ENCODE results near the gene ARNT2.

Gene ARNT2

GRCh38 chr15:80411788-80412288 lies 7.7 kb downstream of the ARNT2 start:
- no peak for DNase-seq (ENCODE audit: low read depth)

GRCh38 chr15:80414546-80415357 lies 10.6 kb downstream of the ARNT2 start:
- DNase-seq (ENCODE audit: low read depth): no peak

GRCh38 chr15:80415358-80415670 lies 11.1 kb downstream of the ARNT2 start:
- no peak for DNase-seq (ENCODE audit: low read depth)

- no peak for DNase-seq (ENCODE audit: low read depth)
These were observed 12.5 kb downstream of the ARNT2 start for GRCh38 chr15:80416702-80417101.

GRCh38 chr15:80418892-80419537 lies 14.8 kb downstream of the ARNT2 start:
- no peak for DNase-seq (ENCODE audit: low read depth)

- DNase-seq (ENCODE audit: low read depth): no peak
These were observed 15.4 kb downstream of the ARNT2 start for GRCh38 chr15:80419546-80419945.

GRCh38 chr15:80420658-80421057 lies 16.5 kb downstream of the ARNT2 start:
- DNase-seq (ENCODE audit: low read depth): no peak

- DNase-seq (ENCODE audit: low read depth): no peak
These were observed 19.0 kb downstream of the ARNT2 start for GRCh38 chr15:80423215-80423614.

- no peak for DNase-seq (ENCODE audit: low read depth)
These were observed 20.2 kb downstream of the ARNT2 start for GRCh38 chr15:80424381-80424780.

- DNase-seq (ENCODE audit: low read depth): no peak
These were observed 22.1 kb downstream of the ARNT2 start for GRCh38 chr15:80426316-80426715.

GRCh38 chr15:80429964-80430363 lies 25.8 kb downstream of the ARNT2 start:
- no peak for DNase-seq (ENCODE audit: low read depth)

GRCh38 chr15:80431635-80432344 lies 27.6 kb downstream of the ARNT2 start:
- no peak for DNase-seq (ENCODE audit: low read depth)

GRCh38 chr15:80432345-80432702 lies 28.1 kb downstream of the ARNT2 start:
- DNase-seq (ENCODE audit: low read depth): no peak

- DNase-seq (ENCODE audit: low read depth): no peak
These were observed 29.7 kb downstream of the ARNT2 start for GRCh38 chr15:80433836-80434235.

GRCh38 chr15:80434926-80435720 lies 30.9 kb downstream of the ARNT2 start:
- DNase-seq (ENCODE audit: low read depth): no peak

- no peak for DNase-seq (ENCODE audit: low read depth)
These were observed 32.5 kb downstream of the ARNT2 start for GRCh38 chr15:80436511-80437307.

- no peak for DNase-seq (ENCODE audit: low read depth)
These were observed 33.2 kb downstream of the ARNT2 start for GRCh38 chr15:80437334-80437891.

- DNase-seq (ENCODE audit: low read depth): no peak
These were observed 35.0 kb downstream of the ARNT2 start for GRCh38 chr15:80439140-80439539.

- no peak for DNase-seq (ENCODE audit: low read depth)
These were observed 35.8 kb downstream of the ARNT2 start for GRCh38 chr15:80440024-80440423.

GRCh38 chr15:80441041-80441440 lies 36.9 kb downstream of the ARNT2 start:
- DNase-seq (ENCODE audit: low read depth): no peak

GRCh38 chr15:80441714-80442113 lies 37.5 kb downstream of the ARNT2 start:
- DNase-seq (ENCODE audit: low read depth): no peak

Measured in activated T-cell treated with anti-CD3 and anti-CD28 coated beads for 1 hour (primary cell).